B cell (primary cell): ENCODE measurements around the gene KIRREL3. TPM values are rescaled to one million over a fixed set of nuclear protein-coding genes. Genes with fewer than 3 reads are reported as not detected.

Experiments used
- ATAC-seq: fragments of 200-7000 bp; cut with Tn5 transposase; one replicate; pipeline ENCODE4 v1.10.0; 2021; ENCODE audit warnings: low read depth, mild to moderate bottlenecking, moderate number of reproducible peaks, moderate library complexity
- CTCF ChIA-PET: fragments of 350-600 bp; sonication (Branson Sonifier 250); formaldehyde crosslinking; loops from one replicate; lab custom pipeline; 2021; ENCODE audit warnings: antibody characterized with exemption, inconsistent platforms; lab: Charles Lee
- POLR2A ChIA-PET: fragments of 350-600 bp; sonication (Branson Sonifier 250); formaldehyde crosslinking; loops from one replicate; lab custom pipeline; 2021; ENCODE audit warnings: antibody characterized with exemption; lab: Charles Lee
- DNase-seq: peaks from one replicate; pipeline ENCODE4 v3.0.0; 2013
- H2AFZ ChIP-seq: 2 replicates; pipeline ENCODE4 v1.6.1; 2012; ENCODE audit warnings: mild to moderate bottlenecking, low read depth, low read length; ENCODE audit not compliant: insufficient read depth, poor library complexity, severe bottlenecking
- H3K27ac ChIP-seq, 2 donors: 1 replicate in 1 of 2; 2 replicates in 1 of 2; pipeline ENCODE4 v1.5.1; 2012 to 2013; ENCODE audit warnings: low read length in 2 of 2, mild to moderate bottlenecking in 2 of 2, moderate library complexity in 1 of 2
- H3K27me3 ChIP-seq, 4 experiments: fragments of 200-600 bp in 1 of 4; sonication (generic) in 1 of 4; replicated peaks in 1 of 4; 1 replicate in 2 of 4; 2 replicates in 2 of 4; pipeline versions ENCODE4 v1.6.1 to v1.7.0; 2013 to 2016; ENCODE audit warnings: low read length in 3 of 4, mild to moderate bottlenecking in 2 of 4, mixed read lengths in 1 of 4, moderate library complexity in 1 of 4; ENCODE audit not compliant: insufficient read depth in 4 of 4, control insufficient read depth in 3 of 4; ENCODE audit errors: control extremely low read depth in 1 of 4
- H3K36me3 ChIP-seq, 2 experiments: replicated peaks in 1 of 2; 1 replicate in 1 of 2; 2 replicates in 1 of 2; pipeline versions ENCODE4 v1.6.1 to v1.7.1; 2013; ENCODE audit warnings: low read length in 1 of 2; ENCODE audit not compliant: insufficient read depth in 2 of 2, control insufficient read depth in 1 of 2; ENCODE audit errors: control extremely low read depth in 1 of 2, extremely low read depth in 1 of 2
- H3K4me1 ChIP-seq, 2 donors: fragments of 200-600 bp in 1 of 2; sonication (generic) in 1 of 2; 1 replicate in 1 of 2; 2 replicates in 1 of 2; pipeline versions ENCODE4 v1.5.1 to v1.6.1; 2013 to 2017; ENCODE audit warnings: low read length in 2 of 2; ENCODE audit not compliant: control insufficient read depth in 2 of 2, insufficient read depth in 2 of 2
- H3K4me2 ChIP-seq: replicated peaks from 2 replicates; pipeline ENCODE3; 2012; ENCODE audit warnings: mild to moderate bottlenecking, low read depth, low read length; ENCODE audit not compliant: poor library complexity, severe bottlenecking
- H3K4me3 ChIP-seq, 5 experiments: fragments of 200-600 bp in 1 of 5; sonication (generic) in 1 of 5; 1 replicate in 3 of 5; 2 replicates in 2 of 5; pipeline versions ENCODE4 v1.5.1 to v1.7.0; 2011 to 2016; ENCODE audit warnings: low read length in 4 of 5, mild to moderate bottlenecking in 4 of 5, low read depth in 2 of 5, control low read depth in 1 of 5, moderate library complexity in 1 of 5; ENCODE audit not compliant: insufficient read depth in 1 of 5; ENCODE audit errors: control extremely low read depth in 1 of 5, extremely low read depth in 1 of 5
- H3K79me2 ChIP-seq: fragments of 200-600 bp; sonication (generic); one replicate; pipeline ENCODE4 v1.6.0; 2016; ENCODE audit warnings: low read length; ENCODE audit not compliant: control insufficient read depth, insufficient read depth
- H3K9ac ChIP-seq: fragments of 200-600 bp; sonication (generic); 2 replicates; pipeline ENCODE4 v1.6.1; 2017; ENCODE audit warnings: mild to moderate bottlenecking, low read length, moderate library complexity
- H3K9me3 ChIP-seq, 3 donors: one replicate each; pipeline versions ENCODE4 v1.6.1 to v1.7.1; 2013; ENCODE audit warnings: low read length in 2 of 3; ENCODE audit not compliant: control insufficient read depth in 2 of 3, insufficient read depth in 1 of 3; ENCODE audit errors: control extremely low read depth in 1 of 3
- H4K20me1 ChIP-seq: 2 replicates; pipeline ENCODE4 v1.6.0; 2012; ENCODE audit warnings: mild to moderate bottlenecking, low read length; ENCODE audit not compliant: insufficient read depth, control insufficient read depth, poor library complexity, severe bottlenecking
- H3K27ac Mint-ChIP-seq: one replicate; pipeline ENCODE4 v1.8.0; 2021; ENCODE audit warnings: mixed read lengths
- H3K27me3 Mint-ChIP-seq: one replicate; pipeline ENCODE4 v1.8.0; 2021; ENCODE audit warnings: mixed read lengths
- H3K4me1 Mint-ChIP-seq: one replicate; pipeline ENCODE4 v1.8.0; 2021; ENCODE audit warnings: mixed read lengths
- H3K4me3 Mint-ChIP-seq: one replicate; pipeline ENCODE4 v1.8.0; 2021; ENCODE audit warnings: mixed read lengths
- H3K9me3 Mint-ChIP-seq: one replicate; pipeline ENCODE4 v1.8.0; 2022; ENCODE audit warnings: mixed read lengths; ENCODE audit not compliant: insufficient read depth
- EZH2 ChIP-seq: IDR thresholded peaks from 2 replicates; pipeline ENCODE4 v1.6.1; 2012; ENCODE audit warnings: borderline replicate concordance, low read depth, mild to moderate bottlenecking, moderate library complexity, low read length; ENCODE audit not compliant: insufficient read depth, poor library complexity, severe bottlenecking
- WGBS: methylation state at CpG from one replicate; pipeline ENCODE4 v1.1.5; 2013; ENCODE audit warnings: missing lambda C conversion rate; ENCODE audit not compliant: insufficient coverage; 5-methylcytosine and 5-hydroxymethylcytosine counted together
- intact Hi-C: fragments of 100-400 bp; cut with micrococcal nuclease; formaldehyde crosslinking; loops from one replicate; pipeline ENCODE4 v1.10.0; 2022
- polyA plus RNA-seq: library from polyadenylated mRNA; depleted of rRNA; stranded (reverse); fragments of >200 nt; gene quantifications from 2 replicates; pipeline ENCODE4 v1.2.3, GENCODE V29; 2012
- total RNA-seq, 2 donors: library from RNA; stranded (reverse); fragments of 120-200 nt in 1 of 2; gene quantifications; 1 replicate in 1 of 2; 2 replicates in 1 of 2; pipeline versions ENCODE4 v1.2.3 to v1.2.4, GENCODE V29; 2013 to 2022
- TF ChIP-seq, protein P1 (sequence below): fragments of 200-600 bp; IDR thresholded peaks from one replicate; pipeline ENCODE4 v1.8.0; 2022; ENCODE audit warnings: antibody characterized with exemption, mild to moderate bottlenecking

KIRREL3 gene
- total and polyA plus RNA-seq, 2 donors (not counting 1 experiment from before 2014, with no cell fraction given), result not detected

DNA sequence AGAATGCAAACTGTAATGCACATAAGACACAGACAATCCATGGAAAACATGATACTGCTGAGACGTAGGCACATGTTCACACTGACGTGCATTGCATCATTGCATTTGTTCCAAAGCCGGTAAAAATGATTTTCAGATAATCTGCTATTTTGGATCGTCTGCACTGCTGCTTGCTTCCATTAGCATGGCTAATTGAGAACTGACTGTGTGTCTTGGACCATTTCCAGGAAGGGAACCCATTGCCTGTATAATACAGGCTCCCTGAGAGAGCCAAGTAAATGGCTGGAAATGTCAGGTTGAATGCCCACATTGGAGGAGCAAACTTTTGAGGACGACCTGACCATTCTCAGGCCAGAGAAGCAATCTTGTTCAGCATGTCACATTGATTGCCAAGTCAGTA lies 340.2 kb downstream of the KIRREL3 start:
- POLR2A ChIA-PET, result no interaction called here
- Histone ChIP-seq H3K4me3 (no peak overlapping the region), H3K79me2 (no peaks in the 10 kb centered on the region), H4K20me1 (no peaks in the 10 kb centered on the region), H3K36me3 (no peaks in the 10 kb centered on the region), H3K27ac (no peak overlapping the region), H3K4me1 (no peaks in the 10 kb centered on the region), H3K9ac (no peak overlapping the region), H3K9me3 (no peaks in the 10 kb centered on the region), H2AFZ (no peak overlapping the region), H3K27me3 (no peaks in the 10 kb centered on the region), H3K4me2 (no peak overlapping the region)
- CTCF ChIA-PET, result no interaction called here
- Mint-ChIP-seq H3K27me3 (peaks cover 15% of the 10 kb centered on the region), H3K4me3 (no peak overlapping the region), H3K9me3 (no peaks in the 10 kb centered on the region), H3K27ac (no peak overlapping the region), H3K4me1 (no peaks in the 10 kb centered on the region)
- 85% methylated on average over 5 of the region's 5 CpGs for WGBS
- no peak for ATAC-seq
- DNase-seq, result no peak
- intact Hi-C loops, result no loop called here
- TF ChIP-seq, protein P1, sequence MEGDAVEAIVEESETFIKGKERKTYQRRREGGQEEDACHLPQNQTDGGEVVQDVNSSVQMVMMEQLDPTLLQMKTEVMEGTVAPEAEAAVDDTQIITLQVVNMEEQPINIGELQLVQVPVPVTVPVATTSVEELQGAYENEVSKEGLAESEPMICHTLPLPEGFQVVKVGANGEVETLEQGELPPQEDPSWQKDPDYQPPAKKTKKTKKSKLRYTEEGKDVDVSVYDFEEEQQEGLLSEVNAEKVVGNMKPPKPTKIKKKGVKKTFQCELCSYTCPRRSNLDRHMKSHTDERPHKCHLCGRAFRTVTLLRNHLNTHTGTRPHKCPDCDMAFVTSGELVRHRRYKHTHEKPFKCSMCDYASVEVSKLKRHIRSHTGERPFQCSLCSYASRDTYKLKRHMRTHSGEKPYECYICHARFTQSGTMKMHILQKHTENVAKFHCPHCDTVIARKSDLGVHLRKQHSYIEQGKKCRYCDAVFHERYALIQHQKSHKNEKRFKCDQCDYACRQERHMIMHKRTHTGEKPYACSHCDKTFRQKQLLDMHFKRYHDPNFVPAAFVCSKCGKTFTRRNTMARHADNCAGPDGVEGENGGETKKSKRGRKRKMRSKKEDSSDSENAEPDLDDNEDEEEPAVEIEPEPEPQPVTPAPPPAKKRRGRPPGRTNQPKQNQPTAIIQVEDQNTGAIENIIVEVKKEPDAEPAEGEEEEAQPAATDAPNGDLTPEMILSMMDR, result no peak
- TF ChIP-seq EZH2, result no peak

DNA sequence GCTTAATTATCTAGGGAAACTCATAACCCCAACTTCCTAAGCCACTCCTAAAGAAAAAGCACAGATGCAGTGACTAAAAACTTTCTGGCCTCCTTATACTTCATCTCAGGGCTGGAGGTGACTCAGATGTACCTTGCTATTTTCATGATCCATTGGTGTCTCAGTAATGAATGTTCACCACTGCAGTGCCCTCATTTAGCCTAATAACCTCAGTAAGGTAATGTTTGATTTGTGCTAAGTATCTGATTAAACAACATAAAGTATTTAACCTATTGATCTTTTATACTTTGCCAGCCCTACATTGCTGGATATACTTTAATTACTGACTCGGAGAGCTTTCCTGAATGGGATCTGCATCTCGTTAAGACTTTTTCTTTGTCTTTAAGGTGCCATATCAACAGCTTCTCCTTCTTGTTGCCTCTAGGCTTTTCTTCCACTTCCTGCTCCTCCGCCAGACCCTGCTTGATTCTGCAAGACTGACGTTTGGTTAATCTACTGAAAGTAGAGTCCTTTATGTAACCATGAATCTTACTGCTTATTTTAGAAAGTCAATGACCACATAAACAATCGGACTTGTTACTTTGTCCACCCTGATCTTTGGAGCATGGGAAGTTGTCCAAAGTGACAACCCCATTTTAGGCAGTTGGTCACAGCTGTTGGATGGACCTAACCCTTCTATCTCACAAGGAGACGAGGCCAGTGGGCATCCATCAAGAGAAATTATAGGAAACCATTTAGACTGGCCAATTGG lies 342.1 kb downstream of the KIRREL3 start:
- ATAC-seq, result no peak
- H3K36me3 ChIP-seq, result no peaks in the 10 kb centered on the region
- intact Hi-C loops, result no loop called here
- Mint-ChIP-seq H3K27ac (no peak overlapping the region), H3K9me3 (no peaks in the 10 kb centered on the region), H3K4me1 (no peaks in the 10 kb centered on the region), H3K4me3 (no peak overlapping the region), H3K27me3 (peaks cover 16% of the 10 kb centered on the region)
- TF ChIP-seq, protein P1, result no peak
- no peaks in the 10 kb centered on the region for H3K79me2 ChIP-seq
- H3K9me3 ChIP-seq, result peaks cover 0 to 3% (median 0%) of the 10 kb centered on the region in 3 donors
- H3K27ac ChIP-seq, result no peak overlapping the region
- H3K27me3 ChIP-seq, result no peaks in the 10 kb centered on the region
- H3K4me1 ChIP-seq, result no peaks in the 10 kb centered on the region
- WGBS, result 76% methylated on average over 3 of the region's 6 CpGs
- POLR2A ChIA-PET, result no interaction called here
- H3K9ac ChIP-seq, result no peak overlapping the region
- H2AFZ ChIP-seq, result no peak overlapping the region
- H3K4me2 ChIP-seq, result no peak overlapping the region
- H4K20me1 ChIP-seq, result no peaks in the 10 kb centered on the region
- no peak overlapping the region for H3K4me3 ChIP-seq
- CTCF ChIA-PET, result interaction anchor here (0.9 kb wide), 1 partner anchor 17 kb away, joined by 3 read pairs; no protein-coding TSS in a partner anchor
- no peak for DNase-seq
